ENCODE results near the gene TRIOBP. TPM values are rescaled to one million over a fixed set of nuclear protein-coding genes. Genes with fewer than 3 reads are reported as not detected.

Gene TRIOBP
- total RNA-seq, 1 donor from 2014 or later = 33.7 TPM

GRCh38 chr22:37679670-37680069, 17.2 kb upstream of the TRIOBP start:
- H3K36me3 Mint-ChIP-seq (ENCODE audit: unreplicated experiment) = no peaks in the 10 kb centered on the region
- peaks cover 4% of the 10 kb centered on the region for H3K9me3 Mint-ChIP-seq (ENCODE audit: unreplicated experiment)
- peaks cover 7% of the 10 kb centered on the region for H3K27me3 Mint-ChIP-seq (ENCODE audit: unreplicated experiment)
- TF ChIP-seq CTCF (IDR thresholded peaks at IDR 0.05; ENCODE audit: partially characterized antibody, unreplicated experiment) = no peak
- no peak overlapping the region for H3K4me3 Mint-ChIP-seq (ENCODE audit: unreplicated experiment)
- H3K4me1 Mint-ChIP-seq (ENCODE audit: low read depth, unreplicated experiment) = peaks cover 2% of the 10 kb centered on the region
- no peak for DNase-seq
- H3K27ac Mint-ChIP-seq (ENCODE audit: unreplicated experiment) = no peak overlapping the region

GRCh38 chr22:37680191-37680851, 16.5 kb upstream of the TRIOBP start:
- Mint-ChIP-seq H3K9me3 (ENCODE audit: unreplicated experiment) (peaks cover 4% of the 10 kb centered on the region), H3K4me1 (ENCODE audit: low read depth, unreplicated experiment) (peaks cover 2% of the 10 kb centered on the region), H3K36me3 (ENCODE audit: unreplicated experiment) (no peaks in the 10 kb centered on the region), H3K27ac (ENCODE audit: unreplicated experiment) (no peak overlapping the region), H3K27me3 (ENCODE audit: unreplicated experiment) (peaks cover 7% of the 10 kb centered on the region), H3K4me3 (ENCODE audit: unreplicated experiment) (no peak overlapping the region)
- no peak for DNase-seq
- no peak for TF ChIP-seq CTCF (IDR thresholded peaks at IDR 0.05; ENCODE audit: partially characterized antibody, unreplicated experiment)

GRCh38 chr22:37681001-37681424, 15.8 kb upstream of the TRIOBP start:
- no peak overlapping the region for H3K4me3 Mint-ChIP-seq (ENCODE audit: unreplicated experiment)
- H3K4me1 Mint-ChIP-seq (ENCODE audit: low read depth, unreplicated experiment) = peaks cover 3% of the 10 kb centered on the region
- DNase-seq = no peak
- H3K36me3 Mint-ChIP-seq (ENCODE audit: unreplicated experiment) = no peaks in the 10 kb centered on the region
- H3K9me3 Mint-ChIP-seq (ENCODE audit: unreplicated experiment) = peaks cover 5% of the 10 kb centered on the region
- peaks cover 7% of the 10 kb centered on the region for H3K27me3 Mint-ChIP-seq (ENCODE audit: unreplicated experiment)
- H3K27ac Mint-ChIP-seq (ENCODE audit: unreplicated experiment) = no peak overlapping the region
- no peak for TF ChIP-seq CTCF (IDR thresholded peaks at IDR 0.05; ENCODE audit: partially characterized antibody, unreplicated experiment)

GRCh38 chr22:37681556-37682049, 15.2 kb upstream of the TRIOBP start:
- Mint-ChIP-seq H3K27me3 (ENCODE audit: unreplicated experiment) (peaks cover 5% of the 10 kb centered on the region), H3K36me3 (ENCODE audit: unreplicated experiment) (no peaks in the 10 kb centered on the region), H3K9me3 (ENCODE audit: unreplicated experiment) (peaks cover 7% of the 10 kb centered on the region), H3K4me3 (ENCODE audit: unreplicated experiment) (no peak overlapping the region), H3K27ac (ENCODE audit: unreplicated experiment) (no peak overlapping the region), H3K4me1 (ENCODE audit: low read depth, unreplicated experiment) (peaks cover 3% of the 10 kb centered on the region)
- DNase-seq = peak; percentile 74
- peak; percentile 69 for TF ChIP-seq CTCF (IDR thresholded peaks at IDR 0.05; ENCODE audit: partially characterized antibody, unreplicated experiment)

- H3K27me3 Mint-ChIP-seq (ENCODE audit: unreplicated experiment) = peaks cover 3% of the 10 kb centered on the region
- peaks cover 3% of the 10 kb centered on the region for H3K9me3 Mint-ChIP-seq (ENCODE audit: unreplicated experiment)
- H3K4me3 Mint-ChIP-seq (ENCODE audit: unreplicated experiment) = no peak overlapping the region
- DNase-seq = no peak
- H3K27ac Mint-ChIP-seq (ENCODE audit: unreplicated experiment) = no peak overlapping the region
- H3K36me3 Mint-ChIP-seq (ENCODE audit: unreplicated experiment) = no peaks in the 10 kb centered on the region
- TF ChIP-seq CTCF (IDR thresholded peaks at IDR 0.05; ENCODE audit: partially characterized antibody, unreplicated experiment) = no peak
- H3K4me1 Mint-ChIP-seq (ENCODE audit: low read depth, unreplicated experiment) = peaks cover 4% of the 10 kb centered on the region
Observed at GRCh38 chr22:37684803-37685615, 11.8 kb upstream of the TRIOBP start.
